ENCODE data around the gene CMKLR1. TPM values are rescaled to one million over a fixed set of nuclear protein-coding genes. Genes with fewer than 3 reads are reported as not detected.

CMKLR1 gene
- polyA plus RNA-seq, 3 donors, result 7.5 to 11.6 (median 7.9) TPM

GRCh38 chr12:108342985-108343384 lies 3.9 kb upstream of the CMKLR1 start:
- Histone ChIP-seq H2AFZ (ENCODE audit: insufficient read depth, low read depth, low read length, poor library complexity, severe bottlenecking) (no peak overlapping the region), H3K4me1 (ENCODE audit: control insufficient read depth in 1 of 2, insufficient read depth in 2 of 2, low read length in 2 of 2) (peaks cover 22 to 35% of the 10 kb centered on the region in 2 donors), H3K9me3 (replicated peaks in 1 of 2; ENCODE audit: control insufficient read depth in 1 of 2, insufficient read depth in 1 of 2, low read length in 2 of 2) (no peaks in the 10 kb centered on the region), H3K4me3 (replicated peaks in 1 of 3; ENCODE audit: low read depth in 2 of 3, low read length in 3 of 3) (no peak overlapping the region), H3K27me3 (ENCODE audit: control insufficient read depth in 2 of 2, insufficient read depth in 2 of 2, low read length in 2 of 2) (no peaks in the 10 kb centered on the region), H3K36me3 (replicated peaks in 1 of 2; ENCODE audit: control insufficient read depth in 1 of 2, insufficient read depth in 2 of 2, low read length in 2 of 2) (no peaks in the 10 kb centered on the region), H3K9ac (ENCODE audit: insufficient read depth, low read length, poor library complexity, severe bottlenecking) (no peak overlapping the region), H3K4me2 (replicated peaks; ENCODE audit: extremely low read depth, low read length, poor library complexity, severe bottlenecking) (no peak overlapping the region), H4K20me1 (ENCODE audit: insufficient read depth, low read length) (no peaks in the 10 kb centered on the region), H3K79me2 (ENCODE audit: insufficient read depth, low read length) (no peaks in the 10 kb centered on the region), H3K27ac (ENCODE audit: low read depth in 1 of 2, low read length in 2 of 2) (no peak overlapping the region)
- DNase-seq, result no peak
- Mint-ChIP-seq H3K36me3 (peaks cover 1 to 2% of the 10 kb centered on the region in 2 donors), H3K4me1 (peaks cover 34% of the 10 kb centered on the region), H3K9me3 (peaks cover 0 to 4% (median 2%) of the 10 kb centered on the region in 7 donors), H3K4me3 (no peak overlapping the region), H3K27me3 (ENCODE audit: low read depth in 3 of 3) (peaks cover 2 to 18% (median 5%) of the 10 kb centered on the region in 3 donors), H3K27ac (peak overlapping the region in 1 of 7 donors; percentile 72)
- intact Hi-C loops (cut with micrococcal nuclease), result loop anchor here in 1 of 2 donors (5.0 kb wide), 1 partner anchor 36 kb away; no protein-coding TSS in a partner anchor
- no peak for TF ChIP-seq CTCF (IDR thresholded peaks at IDR 0.05)
- 95% methylated on average over 2 of the region's 5 CpGs for WGBS (ENCODE audit: insufficient coverage)

- Histone ChIP-seq H3K9me3 (replicated peaks in 1 of 2; ENCODE audit: control insufficient read depth in 1 of 2, insufficient read depth in 1 of 2, low read length in 2 of 2) (no peaks in the 10 kb centered on the region), H2AFZ (ENCODE audit: insufficient read depth, low read depth, low read length, poor library complexity, severe bottlenecking) (no peak overlapping the region), H3K9ac (ENCODE audit: insufficient read depth, low read length, poor library complexity, severe bottlenecking) (no peak overlapping the region), H3K36me3 (replicated peaks in 1 of 2; ENCODE audit: control insufficient read depth in 1 of 2, insufficient read depth in 2 of 2, low read length in 2 of 2) (no peaks in the 10 kb centered on the region), H3K4me3 (replicated peaks in 1 of 3; ENCODE audit: low read depth in 2 of 3, low read length in 3 of 3) (no peak overlapping the region), H3K4me2 (replicated peaks; ENCODE audit: extremely low read depth, low read length, poor library complexity, severe bottlenecking) (no peak overlapping the region), H4K20me1 (ENCODE audit: insufficient read depth, low read length) (no peaks in the 10 kb centered on the region), H3K27ac (ENCODE audit: low read depth in 1 of 2, low read length in 2 of 2) (no peak overlapping the region), H3K4me1 (ENCODE audit: control insufficient read depth in 1 of 2, insufficient read depth in 2 of 2, low read length in 2 of 2) (peaks cover 30 to 43% of the 10 kb centered on the region in 2 donors), H3K79me2 (ENCODE audit: insufficient read depth, low read length) (peaks cover 2% of the 10 kb centered on the region), H3K27me3 (ENCODE audit: control insufficient read depth in 2 of 2, insufficient read depth in 2 of 2, low read length in 2 of 2) (no peaks in the 10 kb centered on the region)
- DNase-seq, result no peak
- H3K4me1 Mint-ChIP-seq, result peaks cover 43% of the 10 kb centered on the region
- peaks cover 0 to 4% (median 2%) of the 10 kb centered on the region in 7 donors for H3K9me3 Mint-ChIP-seq
- peak overlapping the region in 1 of 7 donors; percentile 18 for H3K27ac Mint-ChIP-seq
- H3K36me3 Mint-ChIP-seq, result peaks cover 2 to 3% of the 10 kb centered on the region in 2 donors
- H3K27me3 Mint-ChIP-seq (ENCODE audit: low read depth in 3 of 3), result peaks cover 2 to 18% (median 6%) of the 10 kb centered on the region in 3 donors
- WGBS (ENCODE audit: insufficient coverage), result 77% methylated on average over 5 of the region's 8 CpGs
- H3K4me3 Mint-ChIP-seq, result no peak overlapping the region
- no peak for TF ChIP-seq CTCF (IDR thresholded peaks at IDR 0.05)
- intact Hi-C loops (cut with micrococcal nuclease), result loop anchor here in 1 of 2 donors (5.0 kb wide), 1 partner anchor 35 kb away; no protein-coding TSS in a partner anchor
Measured at GRCh38 chr12:108341854-108342847, 3.0 kb upstream of the CMKLR1 start.
